GM12875 (cell line): ENCODE measurements around the gene MMP20.
"Not testable (repeated sequence)": the region's sequence is repeated elsewhere in the genome, so short reads cannot be mapped to it uniquely, and the experiment has no call there.

ENCODE experiments used
- H3K4me3 ChIP-seq: one replicate; pipeline ENCODE4 v1.5.1; 2011; ENCODE audit warnings: low read depth, low read length, control low read depth
- CTCF ChIP-seq: IDR thresholded peaks from 2 replicates; pipeline ENCODE4 v1.5.1; 2011; ENCODE audit warnings: low read depth, mild to moderate bottlenecking, control low read depth, inconsistent platforms, low read length, moderate library complexity, borderline replicate concordance; ENCODE audit not compliant: insufficient read depth

MMP20 gene

GRCh38 chr11:102637731-102638130 lies 12.6 kb upstream of the MMP20 start:
- H3K4me3 ChIP-seq, result no peak overlapping the region
- no peak for TF ChIP-seq CTCF

DNA sequence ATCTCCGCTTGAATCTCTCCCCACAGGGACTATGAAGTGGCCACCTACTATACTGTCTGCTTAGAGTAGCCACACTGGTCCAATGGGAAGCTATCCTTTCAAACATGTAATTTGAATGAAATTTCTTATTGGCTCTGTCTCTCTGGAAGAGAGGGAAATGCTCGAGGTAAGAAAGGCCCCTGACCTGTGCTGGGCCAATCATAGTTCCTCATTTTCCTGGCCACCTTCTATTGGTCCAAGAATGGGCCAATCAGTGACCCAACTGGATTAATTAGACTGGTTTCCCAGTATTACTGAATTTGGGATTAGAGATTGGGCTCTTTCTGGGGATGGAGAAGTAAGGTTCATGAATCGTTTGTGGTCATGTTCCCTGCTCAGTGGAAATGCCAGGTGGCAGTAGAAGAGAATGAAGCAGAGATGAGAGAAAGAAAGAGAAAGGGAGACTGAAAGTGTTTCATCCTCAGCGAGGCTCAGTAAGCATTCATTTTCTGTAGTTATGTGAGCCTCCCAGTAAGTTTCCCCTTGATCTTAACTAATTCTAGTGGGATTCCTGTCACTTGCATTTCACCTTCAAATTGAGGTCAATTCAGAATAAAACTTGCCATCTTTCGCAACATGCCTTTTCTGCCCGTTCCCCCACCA lies 8.4 kb upstream of the MMP20 start:
- TF ChIP-seq CTCF, result no peak
- H3K4me3 ChIP-seq, result no peak overlapping the region

- TF ChIP-seq CTCF, result no peak
- no peak overlapping the region for H3K4me3 ChIP-seq
These were observed 6.9 kb upstream of the MMP20 start for GRCh38 chr11:102632026-102632425.

DNA sequence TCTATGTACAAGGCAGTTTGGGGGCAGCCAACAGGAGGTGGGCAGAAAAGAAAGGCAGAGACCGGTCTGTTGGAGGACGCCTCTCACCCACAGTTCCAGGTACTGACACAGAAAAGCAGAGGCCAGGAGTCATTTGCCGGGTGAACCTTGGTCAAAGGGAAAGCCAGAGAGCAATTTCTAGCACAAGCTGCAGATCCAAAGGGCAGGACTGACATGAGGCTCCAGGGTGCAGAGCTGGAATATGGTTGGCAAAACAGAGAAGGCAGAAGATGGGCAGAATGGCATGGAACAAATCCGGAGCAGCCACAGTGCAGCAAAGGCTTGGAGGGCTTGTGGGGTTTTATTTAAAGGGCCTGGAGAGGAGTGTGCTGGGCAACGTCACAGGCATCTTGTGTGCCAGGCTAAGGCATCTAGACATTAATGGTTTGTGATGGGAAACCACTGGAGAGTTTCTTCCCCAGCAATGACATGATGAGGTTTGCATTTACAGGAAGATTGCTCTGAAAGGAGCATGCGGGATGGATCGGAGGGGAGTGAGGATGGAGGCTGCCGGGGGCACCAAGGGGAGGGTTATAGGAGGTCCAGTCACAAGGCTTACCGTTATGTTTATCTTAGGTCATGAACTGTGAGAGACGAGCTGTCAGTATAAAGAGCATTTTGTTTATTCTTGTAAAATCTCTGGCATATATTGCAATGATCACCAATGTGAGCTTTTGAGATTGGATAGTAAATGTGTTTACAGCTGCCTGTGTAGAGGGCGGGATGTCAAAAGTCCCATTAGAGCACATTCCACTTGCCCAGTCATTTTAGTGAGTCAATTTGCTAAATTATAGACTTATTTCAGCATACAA lies 5.7 kb upstream of the MMP20 start:
- no peak overlapping the region for H3K4me3 ChIP-seq
- TF ChIP-seq CTCF, result no peak

DNA sequence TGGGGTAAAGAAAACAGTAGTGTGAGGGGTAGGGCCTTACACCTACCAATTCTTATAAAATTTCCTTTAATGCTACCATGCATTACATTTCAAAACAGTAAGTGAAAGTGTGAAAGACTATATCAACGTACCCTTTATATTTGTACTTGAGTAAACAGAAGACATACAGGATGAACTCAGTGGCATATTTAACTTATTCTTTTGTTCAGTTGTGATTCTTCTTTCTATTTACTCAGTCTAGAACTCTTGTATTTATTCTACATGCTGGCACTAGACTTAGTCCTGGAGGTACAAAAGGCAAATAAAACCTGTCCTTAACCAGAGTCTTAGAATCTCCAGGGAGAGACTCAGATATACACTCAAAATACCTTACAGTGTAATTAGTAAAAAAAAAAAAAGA lies 4.8 kb upstream of the MMP20 start:
- H3K4me3 ChIP-seq, result not testable (repeated sequence)

DNA sequence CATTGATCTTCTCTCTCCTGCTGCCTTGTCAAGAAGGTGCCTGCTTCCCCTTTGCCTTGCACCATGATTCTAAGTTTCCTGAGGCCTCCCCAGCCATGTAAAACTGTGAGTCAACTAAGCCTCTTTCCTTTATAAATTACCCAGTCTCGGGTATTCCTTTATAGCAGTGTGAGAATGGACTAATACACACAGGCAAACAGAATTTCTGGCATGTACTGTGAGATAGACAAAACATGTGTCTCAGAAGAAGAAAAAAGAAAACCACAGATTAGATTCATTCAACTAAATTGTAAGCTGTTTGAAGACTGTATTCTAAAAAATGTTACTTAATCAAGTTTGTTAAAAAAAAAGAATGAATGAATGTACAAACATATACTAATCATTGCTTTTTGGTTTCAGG lies 1.5 kb upstream of the MMP20 start:
- no peak overlapping the region for H3K4me3 ChIP-seq

DNA sequence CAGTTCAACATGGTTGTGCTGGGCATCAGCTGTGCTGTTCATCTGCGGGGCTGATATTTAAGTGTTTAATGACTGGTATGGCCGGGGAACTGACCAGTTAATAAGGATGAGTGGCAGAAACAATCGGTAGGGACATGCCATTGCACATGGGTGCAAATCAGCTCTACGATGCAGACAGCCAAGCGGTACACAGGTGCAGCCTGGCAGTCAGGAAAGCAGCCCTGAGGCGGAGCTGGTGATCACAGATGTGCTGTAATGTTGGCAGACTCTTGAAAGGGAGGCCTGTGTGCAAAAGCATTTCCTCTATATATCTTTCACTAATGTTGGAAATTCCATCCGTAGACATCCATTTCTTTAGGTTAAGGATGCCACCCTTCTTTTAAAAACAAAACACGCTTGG lies 1.1 kb downstream of the MMP20 start:
- no peak overlapping the region for H3K4me3 ChIP-seq
- TF ChIP-seq CTCF, result no peak

More for the DNA sequence above, 1.5 kb upstream of the MMP20 start:
- no peak for TF ChIP-seq CTCF
